KBM-7 (cell line): ENCODE measurements around the gene PALD1.

Experiments
- DNase-seq: peaks from one replicate; pipeline ENCODE4 v3.0.0-alpha.2; 2015
- in situ Hi-C: fragments of 300-500 bp; cut with MboI; formaldehyde crosslinking; loops from 2 replicates; pipeline ENCODE4 v1.14.3; 2020; ENCODE audit warnings: low sequenced_read_pairs, low pct_unique_long_range_greater_than_20kb, mixed read lengths

PALD1 gene

DNA sequence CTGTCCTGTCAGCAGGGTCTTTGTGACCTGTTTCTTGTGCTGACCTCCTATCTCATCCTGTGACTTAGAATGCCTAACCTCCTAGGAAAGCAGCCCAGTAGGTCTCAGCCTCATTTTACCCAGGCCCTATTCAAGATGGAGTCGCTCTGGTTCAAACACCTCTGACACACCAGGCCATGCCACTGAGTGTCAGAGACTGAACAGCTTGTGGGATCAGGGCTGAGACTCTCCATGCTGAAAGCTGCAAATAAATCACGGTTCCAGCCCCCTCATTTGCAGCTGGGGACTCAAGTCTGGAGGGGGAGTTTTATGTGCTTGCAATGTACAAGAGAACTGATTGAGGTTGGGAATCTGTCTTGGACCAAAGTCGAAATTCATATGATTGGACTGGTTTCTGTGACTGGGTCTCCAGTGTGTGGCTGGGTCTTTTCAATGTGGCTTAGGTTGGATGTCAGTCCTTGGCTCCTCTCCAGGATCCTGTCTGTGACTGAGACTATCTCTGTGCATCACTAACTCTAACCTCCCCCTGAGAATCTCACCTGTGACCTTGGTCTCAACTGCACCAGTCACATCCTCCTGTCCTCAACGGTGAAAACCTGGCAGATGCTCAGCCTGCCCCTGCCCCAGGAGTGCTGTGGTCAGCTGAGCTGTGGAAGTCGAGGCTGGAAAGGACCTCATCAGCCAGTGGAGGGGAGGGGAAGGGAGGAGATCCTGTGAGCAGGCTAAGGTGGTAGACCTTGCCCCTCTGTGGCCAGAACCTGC is 112.3 kb downstream of the PALD1 start:
- DNase-seq: no peak
- in situ Hi-C loops: no loop called here

DNA sequence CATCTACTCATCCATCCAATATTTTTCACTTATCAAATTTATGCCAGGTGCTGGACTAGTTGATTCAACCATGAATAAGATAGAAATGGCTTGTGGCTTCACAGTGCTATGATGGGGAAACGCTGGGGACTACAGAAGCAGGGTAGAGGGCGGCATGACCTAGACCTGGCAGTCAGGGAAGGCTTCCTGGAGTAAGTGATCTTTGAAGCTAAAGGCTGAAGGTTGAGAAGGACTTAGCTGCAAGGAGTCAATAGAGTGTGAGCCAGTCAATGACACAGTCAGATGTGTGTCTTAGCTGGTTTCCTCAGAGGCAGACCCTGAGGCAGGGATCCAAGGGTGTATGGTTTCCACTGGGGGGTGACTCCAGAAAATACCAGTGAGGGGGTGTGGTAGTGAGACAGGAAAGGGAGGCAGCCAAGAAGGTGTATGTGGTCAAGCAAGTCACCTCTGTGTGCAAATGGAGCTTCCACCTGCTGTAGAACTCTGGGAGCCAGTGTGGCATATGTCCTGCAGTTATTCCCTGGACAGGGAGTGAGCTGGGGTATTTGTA is 113.7 kb downstream of the PALD1 start:
- in situ Hi-C loops: no loop called here

DNA sequence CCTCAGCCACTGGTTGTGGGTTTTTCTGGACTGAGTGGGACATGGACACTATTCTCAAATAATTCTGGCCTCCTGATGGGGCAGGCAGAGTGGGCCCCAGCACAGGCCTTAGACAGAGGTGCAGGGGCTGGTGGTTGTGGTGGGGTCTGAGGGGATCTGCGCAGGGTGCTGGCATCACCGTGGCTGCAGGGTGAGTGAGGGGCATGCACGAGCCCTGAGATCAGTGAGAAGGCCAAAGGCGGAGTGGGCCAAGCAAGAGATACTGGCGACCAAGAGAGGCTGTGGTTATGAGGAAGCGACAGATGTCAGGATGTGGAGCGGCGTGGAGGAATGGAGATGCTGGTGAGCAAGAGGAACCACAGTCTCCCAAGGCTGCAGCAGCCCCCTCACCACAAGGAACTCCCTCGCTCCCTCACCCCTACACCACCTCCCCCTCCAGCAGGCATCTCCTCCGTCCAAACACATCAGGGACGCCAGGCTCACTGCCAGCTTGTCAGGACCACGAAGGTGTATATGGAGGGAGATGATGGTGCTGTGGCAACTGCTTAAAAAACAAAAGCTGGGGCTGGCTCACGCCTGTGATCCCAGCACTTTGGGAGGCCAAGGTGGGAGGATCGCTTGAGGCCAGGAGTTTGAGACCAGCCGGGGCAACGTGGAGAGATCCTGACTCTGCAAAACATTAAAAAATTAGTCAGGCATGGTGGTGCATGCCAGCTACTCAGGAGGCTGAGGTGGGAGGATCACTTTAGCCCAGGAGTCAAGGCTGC is 114.4 kb downstream of the PALD1 start:
- peak; percentile 96 for DNase-seq
- in situ Hi-C loops: no loop called here

More for the DNA sequence above, 113.7 kb downstream of the PALD1 start:
- DNase-seq: peak; percentile 42

DNA sequence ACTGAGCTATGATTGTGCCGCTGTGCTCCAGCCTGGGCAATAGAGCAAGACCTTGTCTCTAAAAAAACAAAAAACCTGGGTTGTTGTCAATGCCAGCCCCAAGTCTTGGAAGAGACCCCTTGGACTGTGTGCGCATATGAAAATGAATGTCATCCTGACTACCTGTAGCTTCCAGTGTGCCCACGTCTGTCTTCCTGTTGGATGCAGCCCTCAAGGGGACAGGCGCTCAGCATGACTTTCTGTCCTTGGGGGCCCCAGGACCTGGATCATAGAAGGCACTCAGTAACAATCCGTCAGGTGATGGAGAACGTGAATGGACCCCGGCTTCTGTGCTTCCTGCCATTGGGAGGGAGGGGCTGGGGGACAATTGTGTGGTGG is 114.9 kb downstream of the PALD1 start:
- no peak for DNase-seq
- in situ Hi-C loops: no loop called here

DNA sequence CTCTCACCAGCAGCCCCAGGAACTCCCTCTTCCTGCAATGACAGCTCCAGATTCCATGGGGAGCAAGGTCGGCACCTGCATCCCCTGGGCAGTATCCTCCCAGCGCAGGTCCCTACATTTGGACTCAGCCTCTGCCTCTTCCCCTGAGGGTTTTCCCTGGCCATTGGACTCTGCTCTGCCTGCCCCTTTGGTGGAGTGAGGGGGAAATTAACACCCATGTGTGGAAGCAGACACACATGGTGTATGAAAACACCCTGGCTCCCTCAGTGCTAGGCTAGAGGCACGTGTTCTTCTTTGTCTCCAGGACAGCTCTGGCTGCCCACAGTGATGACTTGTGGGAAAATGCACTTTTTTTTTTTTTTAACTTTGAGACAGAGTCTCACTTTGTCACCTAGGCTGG is 115.6 kb downstream of the PALD1 start:
- no peak for DNase-seq
- in situ Hi-C loops: no loop called here

DNA sequence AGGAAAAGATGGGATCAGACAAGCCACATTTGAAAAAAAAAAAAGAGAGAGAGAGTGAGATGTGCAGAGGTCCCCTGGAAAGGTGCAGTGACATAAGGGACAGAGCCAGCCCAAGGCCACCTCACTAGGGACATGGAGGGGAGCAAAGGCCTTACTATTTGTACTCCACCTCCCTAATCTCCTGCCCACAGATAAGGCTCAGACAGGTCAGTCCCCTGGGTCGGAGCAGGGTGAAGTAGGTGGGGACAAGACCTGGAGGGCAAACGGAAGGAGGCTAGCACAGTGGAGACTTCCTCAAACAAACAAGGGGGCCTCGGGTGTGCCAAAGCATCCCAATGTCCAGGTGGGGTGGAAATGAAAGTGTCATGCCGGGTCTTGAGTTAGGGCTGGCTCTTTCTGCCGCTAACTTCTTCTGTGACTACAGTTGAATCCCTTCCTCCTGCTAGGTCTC is 117.0 kb downstream of the PALD1 start:
- in situ Hi-C loops: no loop called here
- no peak for DNase-seq

DNA sequence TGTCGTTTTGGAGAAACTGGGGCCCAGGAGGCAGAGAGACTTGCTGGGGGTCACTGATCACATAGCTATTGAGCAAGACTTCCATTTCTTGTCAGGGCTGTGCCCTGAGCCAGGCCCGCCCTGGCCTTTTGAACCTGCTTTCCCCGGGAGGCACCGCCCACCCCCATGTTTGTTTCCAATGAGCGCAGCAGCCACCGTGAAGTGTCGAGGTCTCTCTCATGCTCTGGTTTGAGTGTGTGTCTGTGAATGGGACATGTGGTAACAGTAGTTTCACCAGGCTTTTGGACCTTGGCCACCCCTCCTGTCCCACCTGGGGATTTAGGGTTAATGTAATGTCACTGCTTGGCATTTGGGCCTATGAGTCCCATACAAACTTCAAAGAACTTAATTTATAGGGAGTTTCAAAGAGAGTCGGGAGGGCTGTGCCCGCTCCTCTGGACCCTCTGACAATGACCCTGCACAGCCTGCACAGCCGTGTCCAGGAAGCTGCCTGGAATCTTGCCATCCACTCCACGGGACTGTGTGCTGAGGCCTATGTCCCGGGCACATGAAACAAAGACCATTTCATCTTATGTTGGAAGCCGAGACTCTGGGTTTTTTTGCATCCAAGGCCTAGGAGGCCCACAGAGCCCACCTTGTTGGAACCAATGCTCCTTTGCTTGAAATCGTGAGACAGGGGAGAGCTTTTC is 117.7 kb downstream of the PALD1 start:
- in situ Hi-C loops: no loop called here
- DNase-seq: no peak

DNA sequence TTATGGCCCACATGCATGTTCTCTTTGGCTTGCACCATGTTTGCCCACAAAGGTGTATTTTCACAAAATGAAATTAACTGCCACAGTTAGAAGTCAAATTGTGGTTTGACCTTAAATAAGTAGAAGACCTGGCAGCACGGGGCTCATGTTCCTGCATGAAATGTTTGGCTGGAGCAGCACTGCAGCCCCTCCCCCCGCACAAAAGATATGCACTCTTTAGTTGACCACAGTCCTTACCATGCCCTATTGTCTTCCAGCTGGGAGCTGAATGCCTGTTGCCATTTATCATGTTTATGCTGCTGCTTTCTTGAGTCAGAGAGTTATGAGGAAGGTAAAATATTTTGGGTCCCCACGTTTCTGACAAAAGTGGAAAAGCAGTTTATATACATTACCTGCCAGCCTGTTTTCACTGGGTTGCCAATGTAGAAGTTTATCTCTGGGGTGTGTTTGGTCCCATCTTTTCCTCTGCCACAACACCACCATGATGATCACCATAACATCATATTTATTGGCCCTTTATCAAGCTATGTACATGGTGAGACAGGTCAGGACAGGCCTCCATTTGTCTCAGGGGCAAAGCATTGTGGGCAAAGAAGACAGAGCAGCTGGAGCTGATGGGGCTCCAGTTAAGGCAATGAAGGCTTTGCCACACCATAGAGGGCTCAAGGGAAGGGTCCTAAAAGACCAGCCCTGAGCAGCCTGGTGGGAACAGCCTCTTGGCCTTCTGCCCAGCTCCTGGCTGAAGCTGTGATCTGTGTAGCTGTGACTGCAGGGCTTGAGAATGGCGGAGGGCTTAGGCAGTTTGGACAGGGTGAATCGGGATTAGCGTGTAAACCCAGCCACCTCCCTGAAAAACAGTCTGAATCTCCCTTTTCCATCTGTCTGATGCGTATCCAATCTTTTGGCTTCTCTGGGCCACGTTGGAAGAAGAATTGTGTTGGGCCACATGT is 118.6 kb downstream of the PALD1 start:
- in situ Hi-C loops: no loop called here
- DNase-seq: no peak

DNA sequence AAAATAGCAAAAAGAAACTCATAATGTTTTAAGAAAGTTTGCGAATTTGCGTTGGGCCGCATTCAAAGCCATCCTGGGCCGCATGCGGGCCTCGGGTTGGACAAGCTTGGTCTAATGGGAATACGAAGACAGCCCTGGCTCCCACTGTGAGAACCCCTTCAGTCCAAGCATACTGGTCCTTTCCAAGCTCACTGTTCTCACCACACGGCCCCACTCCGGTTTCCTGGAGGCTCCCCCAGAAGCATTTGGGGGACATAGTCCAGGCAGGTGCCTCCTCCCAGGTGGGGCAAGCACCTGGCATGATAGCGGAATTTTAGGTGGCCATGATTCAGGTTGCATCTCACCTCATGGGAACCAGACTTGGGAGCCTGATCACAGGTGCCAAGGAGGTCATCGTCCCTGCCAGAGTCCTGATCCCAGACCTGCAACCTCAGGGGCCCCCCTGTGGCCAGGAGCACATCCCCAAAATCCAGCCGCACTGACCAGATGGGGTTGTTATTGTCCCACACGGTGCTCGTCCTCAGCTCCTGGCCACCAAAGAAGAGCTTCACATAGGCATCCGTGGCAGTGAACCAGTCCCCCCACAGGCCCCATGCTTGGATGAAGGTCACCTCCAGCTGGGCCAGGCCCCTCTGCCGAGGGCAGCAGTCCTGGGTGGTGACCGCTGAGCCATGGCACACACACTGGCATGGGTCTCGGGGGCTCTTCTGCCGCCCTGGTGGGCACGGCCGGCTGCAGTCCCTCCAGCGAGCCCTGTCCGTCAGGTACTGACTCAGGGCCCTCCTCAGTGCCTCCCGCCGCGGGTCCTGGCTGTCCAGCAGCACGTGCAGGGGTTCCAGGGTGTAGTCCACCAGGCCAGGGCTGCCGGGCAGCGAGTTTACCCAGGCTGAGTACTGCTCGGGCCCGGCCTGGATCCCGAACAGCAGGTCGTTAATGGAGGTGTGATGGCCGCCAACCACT is 119.6 kb downstream of the PALD1 start:
- in situ Hi-C loops: no loop called here
- no peak for DNase-seq

DNA sequence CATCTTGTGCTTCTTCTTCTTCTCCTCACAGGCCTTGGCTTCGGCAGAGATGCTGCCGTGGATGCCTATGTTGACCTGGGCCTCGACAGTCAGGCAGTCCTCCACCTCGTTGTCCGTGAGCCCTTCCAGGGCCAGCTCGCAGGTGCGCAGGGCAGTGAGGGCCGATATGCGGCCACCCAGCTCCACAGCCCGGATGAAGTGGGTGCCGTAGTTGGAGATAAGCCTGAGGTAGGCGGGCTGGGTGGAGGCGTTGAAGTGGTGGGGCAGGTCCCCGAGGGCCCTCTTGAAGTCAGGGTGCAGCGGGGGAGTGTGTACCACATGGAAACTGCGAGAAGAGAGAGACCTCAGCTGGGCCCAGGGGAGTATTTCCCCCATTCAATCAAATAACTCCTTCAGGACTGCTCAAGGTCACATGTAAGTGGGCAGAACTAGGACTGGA is 120.3 kb downstream of the PALD1 start:
- no peak for DNase-seq
- in situ Hi-C loops: no loop called here

DNA sequence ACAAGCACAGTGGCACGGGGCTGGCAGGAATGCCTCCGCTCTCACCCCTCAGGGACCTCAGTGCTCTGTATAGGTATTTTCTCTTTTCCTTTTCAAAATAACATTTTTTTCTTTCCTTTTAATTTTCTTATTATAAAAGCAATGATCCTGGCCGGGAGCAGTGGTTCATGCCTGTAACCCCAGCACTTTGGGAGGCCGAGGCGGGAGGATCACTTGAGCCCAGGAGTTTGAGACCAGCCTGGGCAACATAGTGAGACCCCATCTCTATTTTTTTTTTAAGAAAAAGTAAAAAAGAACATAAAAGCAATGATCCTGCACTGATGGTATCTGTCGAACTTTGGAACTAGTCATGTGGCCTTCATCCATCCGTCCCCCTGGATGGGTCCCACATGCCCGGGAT is 120.8 kb downstream of the PALD1 start:
- in situ Hi-C loops: no loop called here
- no peak for DNase-seq

DNA sequence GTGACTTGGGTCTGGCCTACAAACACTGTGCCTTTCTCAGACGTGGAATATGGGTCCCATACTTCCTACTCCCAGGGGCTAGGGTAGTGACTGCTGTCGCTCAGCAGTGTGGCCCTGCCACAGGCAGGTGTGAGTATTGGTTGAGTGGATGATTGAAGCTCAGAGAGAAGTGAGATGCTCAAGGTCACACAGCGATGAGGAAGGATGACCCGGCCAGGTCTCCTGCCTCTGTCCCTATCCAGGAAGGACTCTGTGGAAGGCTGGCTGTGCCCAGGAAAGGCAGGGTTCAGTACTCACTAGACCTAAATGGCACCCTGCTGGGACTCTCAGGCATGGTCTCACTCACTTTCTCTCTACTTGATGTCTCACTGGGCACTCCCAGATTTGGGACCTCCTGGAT is 121.2 kb downstream of the PALD1 start:
- in situ Hi-C loops: no loop called here
- DNase-seq: no peak

DNA sequence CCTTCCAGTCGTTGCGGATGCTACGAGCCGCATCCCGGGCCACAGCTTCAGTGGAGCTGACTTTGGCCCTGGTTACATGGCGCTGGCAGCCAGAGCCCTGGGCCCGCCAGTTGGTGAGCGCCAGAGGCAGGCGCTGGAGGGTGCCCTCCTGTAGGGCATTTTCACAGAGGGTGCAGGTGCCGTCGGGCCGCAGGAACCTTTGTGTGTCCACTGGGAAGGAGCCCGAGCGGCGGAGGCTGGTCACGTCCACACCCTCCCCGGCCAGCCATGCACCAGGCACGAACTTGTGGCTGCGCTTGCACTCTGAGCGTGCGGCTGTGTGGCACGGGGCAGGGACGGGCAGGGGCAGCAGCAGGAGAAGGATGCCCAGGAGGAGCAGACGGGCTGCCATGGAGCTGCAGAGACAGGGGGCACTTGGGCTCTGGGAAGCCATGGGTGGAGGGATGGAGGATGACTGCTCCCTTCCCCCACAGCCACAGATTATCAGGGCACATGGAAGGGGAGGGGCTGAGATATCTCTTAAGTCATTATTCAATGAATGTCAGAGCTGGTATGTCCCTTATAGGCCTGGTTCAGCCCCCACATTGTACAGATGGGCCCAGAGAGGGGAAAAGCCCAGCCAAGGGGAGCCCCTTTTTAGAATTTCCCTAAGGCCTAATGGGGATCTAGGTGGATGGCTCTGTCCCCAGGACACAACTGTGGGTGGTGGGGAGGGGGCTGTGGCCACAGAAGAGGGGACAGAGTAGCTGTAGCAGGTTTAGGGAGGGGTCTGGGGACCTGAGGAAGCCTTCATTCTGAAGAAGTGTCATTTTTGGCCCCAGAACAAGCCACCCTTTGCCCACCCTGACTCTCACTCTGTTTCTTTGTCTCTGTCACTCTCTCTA is 122.2 kb downstream of the PALD1 start:
- in situ Hi-C loops: no loop called here
- no peak for DNase-seq

DNA sequence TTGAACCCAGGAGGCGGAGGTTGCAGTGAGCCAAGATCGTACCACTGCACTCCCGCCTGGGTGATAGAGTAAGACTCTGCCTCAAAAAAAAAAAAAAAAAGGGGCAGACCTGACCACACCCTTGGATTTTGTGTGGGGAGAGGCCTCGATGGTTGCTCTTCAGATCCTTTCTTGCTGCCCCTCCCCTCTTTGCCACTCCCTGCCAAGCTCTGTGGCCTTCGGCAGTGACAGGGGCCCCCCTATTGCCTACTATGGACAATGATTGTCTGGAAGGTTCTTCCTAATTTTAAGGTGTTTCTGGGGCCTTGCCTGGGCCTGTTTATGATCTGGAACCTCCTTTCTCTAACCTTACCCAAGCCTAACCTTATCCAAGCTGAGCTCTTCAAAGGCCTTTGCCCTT is 123.2 kb downstream of the PALD1 start:
- in situ Hi-C loops: no loop called here
- no peak for DNase-seq

DNA sequence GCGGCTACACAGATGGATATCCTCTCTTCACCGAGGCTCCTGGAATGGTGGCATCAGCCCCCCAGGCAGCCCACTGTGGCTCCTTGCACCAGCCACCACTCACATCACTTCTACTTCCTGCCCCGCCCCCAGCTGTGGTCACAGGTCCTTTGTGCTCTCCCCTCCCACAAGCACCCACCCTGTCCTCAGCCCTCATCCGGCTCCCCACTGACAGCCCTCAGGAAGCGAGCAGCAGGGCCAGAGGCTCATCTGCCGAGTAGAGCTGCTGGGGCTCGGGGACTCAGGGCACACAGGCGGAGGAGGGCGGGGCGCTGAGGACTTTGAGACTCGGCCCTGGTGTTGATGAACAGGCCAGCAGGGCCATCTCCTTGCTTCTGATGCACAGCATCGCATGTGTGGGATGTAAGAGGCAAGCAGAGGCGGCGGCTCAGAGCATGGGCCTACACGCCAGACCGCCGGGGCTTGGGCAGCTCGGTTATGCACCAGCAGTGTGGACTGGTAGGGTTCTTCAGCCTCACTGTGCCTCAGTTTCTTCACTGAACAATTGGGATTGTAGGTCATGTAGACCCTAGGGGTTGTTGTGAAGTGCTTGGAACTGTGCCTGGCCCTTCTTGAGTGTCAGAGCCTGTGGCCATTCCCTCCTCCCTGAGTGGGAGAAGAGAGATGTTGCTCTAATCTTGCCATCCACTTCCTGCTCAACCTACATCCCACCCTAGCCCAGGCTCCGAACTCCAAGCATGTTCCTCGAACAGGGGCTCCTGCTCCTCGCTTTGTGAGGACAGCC is 124.3 kb downstream of the PALD1 start, which contains the start of gene PRF1:
Gene PRF1, minus strand, starts transcription at position 77 of the 784 bp plus-strand sequence. CDS start 1,839 bp downstream, outside the sequence.
- in situ Hi-C loops: no loop called here
- DNase-seq: peak; percentile 64

DNA sequence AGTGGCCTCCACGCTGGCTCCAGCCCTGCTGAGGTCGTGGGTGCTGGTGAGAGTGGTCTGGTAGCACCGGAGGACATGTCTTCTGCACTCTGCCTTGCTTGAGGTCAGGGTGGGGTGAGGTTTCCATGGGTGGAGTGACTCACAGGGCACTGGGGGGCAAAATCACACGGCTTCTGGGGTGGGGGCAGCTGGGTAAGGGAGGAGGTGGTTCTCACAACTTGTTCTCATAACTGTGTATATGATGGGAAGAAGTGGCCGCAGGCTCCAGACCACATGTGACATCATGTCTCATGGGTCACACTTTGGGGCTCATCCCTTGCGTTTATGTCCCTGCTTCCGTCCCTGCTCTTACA is 124.9 kb downstream of the PALD1 start:
- DNase-seq: no peak
- in situ Hi-C loops: no loop called here
